ENCODE results near the gene ST3GAL5.

GRCh38 chr2:85795331-85796045, 93.3 kb downstream of the ST3GAL5 start:
- no peak for TF ChIP-seq YY1 (IDR thresholded peaks at IDR 0.05; ENCODE audit: insufficient read depth, insufficient read length)
- no peak for TF ChIP-seq SUZ12 (IDR thresholded peaks at IDR 0.05; ENCODE audit: extremely low read depth, insufficient read depth, insufficient read length)
- no peak for TF ChIP-seq ZNF274 (IDR thresholded peaks at IDR 0.05; ENCODE audit: low read depth, low read length)
